SK-N-SH (cell line): Measurements from ENCODE around the gene GATA2.

Experiments
- EP300 ChIP-seq, 2 experiments: IDR thresholded peaks; 2 replicates each; pipeline versions ENCODE4 v1.4.0 to v1.6.1; 2012; ENCODE audit warnings: borderline replicate concordance in 1 of 2, low read depth in 1 of 2, low read length in 1 of 2
- FOXJ3 ChIP-seq: sonication (generic); formaldehyde crosslinking; IDR thresholded peaks from 2 replicates; pipeline ENCODE4 v1.5.1; 2020; ENCODE audit warnings: mild to moderate bottlenecking, missing genetic modification reagents
- POLR2AphosphoS5 ChIP-seq: IDR thresholded peaks from 2 replicates; pipeline ENCODE4 v1.6.1; 2012; ENCODE audit warnings: low read depth, low read length
- SIN3A ChIP-seq: IDR thresholded peaks from 2 replicates; pipeline ENCODE4 v1.6.1; 2012; ENCODE audit warnings: low read depth, mild to moderate bottlenecking, low read length, moderate library complexity, borderline replicate concordance
- TF ChIP-seq, protein P1 (sequence below): fragments of 200-600 bp; sonication (generic); IDR thresholded peaks from 2 replicates; pipeline ENCODE4 v1.6.1; 2017; ENCODE audit warnings: antibody characterized with exemption, mild to moderate bottlenecking, moderate library complexity
- TF ChIP-seq, protein P2 (sequence below): IDR thresholded peaks from 2 replicates; pipeline ENCODE4 v1.4.0; 2012; ENCODE audit warnings: low read depth, borderline replicate concordance
- TF ChIP-seq, protein P3 (sequence below): IDR thresholded peaks from 2 replicates; pipeline ENCODE4 v1.4.0; 2012; ENCODE audit warnings: low read depth, borderline replicate concordance

DNA sequence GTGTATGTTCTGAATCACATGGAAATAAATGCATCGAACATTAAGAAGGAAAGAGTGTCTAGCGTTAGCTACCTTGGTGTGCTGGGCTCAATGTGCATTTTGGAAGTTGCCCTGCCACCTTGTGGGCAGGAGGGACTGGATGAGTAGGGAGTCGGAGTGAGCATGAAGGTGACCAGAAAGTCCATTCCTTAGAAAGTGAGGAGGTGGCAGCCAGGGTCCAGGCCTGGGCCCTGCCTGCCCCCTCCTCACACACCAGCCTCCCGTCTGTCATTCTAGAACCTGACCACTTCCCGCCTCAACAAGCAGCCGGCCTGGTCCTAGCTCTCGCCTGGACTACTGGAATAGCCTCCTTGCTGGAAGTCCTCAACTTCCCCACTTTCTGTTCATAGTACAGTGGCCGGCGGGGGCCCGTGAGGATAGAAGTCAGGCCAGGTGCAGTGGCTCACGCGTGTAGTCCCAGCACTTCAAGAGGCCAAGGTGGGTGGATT is 10.2 kb upstream of the GATA2 start:
- TF ChIP-seq POLR2AphosphoS5 (no peak), EP300 (IDR thresholded peaks at IDR 0.05; ENCODE audit: borderline replicate concordance in 1 of 2, low read depth in 1 of 2, low read length in 1 of 2) (no peak), SIN3A (no peak), FOXJ3 (CRISPR knock-in tag) (no peak)
- TF ChIP-seq, protein P1, sequence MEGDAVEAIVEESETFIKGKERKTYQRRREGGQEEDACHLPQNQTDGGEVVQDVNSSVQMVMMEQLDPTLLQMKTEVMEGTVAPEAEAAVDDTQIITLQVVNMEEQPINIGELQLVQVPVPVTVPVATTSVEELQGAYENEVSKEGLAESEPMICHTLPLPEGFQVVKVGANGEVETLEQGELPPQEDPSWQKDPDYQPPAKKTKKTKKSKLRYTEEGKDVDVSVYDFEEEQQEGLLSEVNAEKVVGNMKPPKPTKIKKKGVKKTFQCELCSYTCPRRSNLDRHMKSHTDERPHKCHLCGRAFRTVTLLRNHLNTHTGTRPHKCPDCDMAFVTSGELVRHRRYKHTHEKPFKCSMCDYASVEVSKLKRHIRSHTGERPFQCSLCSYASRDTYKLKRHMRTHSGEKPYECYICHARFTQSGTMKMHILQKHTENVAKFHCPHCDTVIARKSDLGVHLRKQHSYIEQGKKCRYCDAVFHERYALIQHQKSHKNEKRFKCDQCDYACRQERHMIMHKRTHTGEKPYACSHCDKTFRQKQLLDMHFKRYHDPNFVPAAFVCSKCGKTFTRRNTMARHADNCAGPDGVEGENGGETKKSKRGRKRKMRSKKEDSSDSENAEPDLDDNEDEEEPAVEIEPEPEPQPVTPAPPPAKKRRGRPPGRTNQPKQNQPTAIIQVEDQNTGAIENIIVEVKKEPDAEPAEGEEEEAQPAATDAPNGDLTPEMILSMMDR: peak; percentile 16; the same call in 1 of the 2 replicates
- TF ChIP-seq, protein P2, sequence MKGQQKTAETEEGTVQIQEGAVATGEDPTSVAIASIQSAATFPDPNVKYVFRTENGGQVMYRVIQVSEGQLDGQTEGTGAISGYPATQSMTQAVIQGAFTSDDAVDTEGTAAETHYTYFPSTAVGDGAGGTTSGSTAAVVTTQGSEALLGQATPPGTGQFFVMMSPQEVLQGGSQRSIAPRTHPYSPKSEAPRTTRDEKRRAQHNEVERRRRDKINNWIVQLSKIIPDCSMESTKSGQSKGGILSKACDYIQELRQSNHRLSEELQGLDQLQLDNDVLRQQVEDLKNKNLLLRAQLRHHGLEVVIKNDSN: no peak
- TF ChIP-seq, protein P3, sequence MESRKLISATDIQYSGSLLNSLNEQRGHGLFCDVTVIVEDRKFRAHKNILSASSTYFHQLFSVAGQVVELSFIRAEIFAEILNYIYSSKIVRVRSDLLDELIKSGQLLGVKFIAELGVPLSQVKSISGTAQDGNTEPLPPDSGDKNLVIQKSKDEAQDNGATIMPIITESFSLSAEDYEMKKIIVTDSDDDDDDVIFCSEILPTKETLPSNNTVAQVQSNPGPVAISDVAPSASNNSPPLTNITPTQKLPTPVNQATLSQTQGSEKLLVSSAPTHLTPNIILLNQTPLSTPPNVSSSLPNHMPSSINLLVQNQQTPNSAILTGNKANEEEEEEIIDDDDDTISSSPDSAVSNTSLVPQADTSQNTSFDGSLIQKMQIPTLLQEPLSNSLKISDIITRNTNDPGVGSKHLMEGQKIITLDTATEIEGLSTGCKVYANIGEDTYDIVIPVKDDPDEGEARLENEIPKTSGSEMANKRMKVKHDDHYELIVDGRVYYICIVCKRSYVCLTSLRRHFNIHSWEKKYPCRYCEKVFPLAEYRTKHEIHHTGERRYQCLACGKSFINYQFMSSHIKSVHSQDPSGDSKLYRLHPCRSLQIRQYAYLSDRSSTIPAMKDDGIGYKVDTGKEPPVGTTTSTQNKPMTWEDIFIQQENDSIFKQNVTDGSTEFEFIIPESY: no peak
